GM18511 (cell line): ENCODE data around the gene TCF12.
"Not testable (repeated sequence)": the region's sequence is repeated elsewhere in the genome, so short reads cannot be mapped to it uniquely, and the experiment has no call there.

Experiments
- ATAC-seq: cut with Tn5 transposase; IDR thresholded peaks from one replicate; pipeline ENCODE4 v1.9.1; 2021; ENCODE audit warnings: mild to moderate bottlenecking, moderate library complexity; ENCODE audit not compliant: unreplicated experiment

Gene TCF12

GRCh38 chr15:56913670-56914069 is 4.8 kb upstream of the TCF12 start:
- ATAC-seq = no peak

GRCh38 chr15:56915888-56916287 is 2.6 kb upstream of the TCF12 start:
- ATAC-seq = no peak

DNA sequence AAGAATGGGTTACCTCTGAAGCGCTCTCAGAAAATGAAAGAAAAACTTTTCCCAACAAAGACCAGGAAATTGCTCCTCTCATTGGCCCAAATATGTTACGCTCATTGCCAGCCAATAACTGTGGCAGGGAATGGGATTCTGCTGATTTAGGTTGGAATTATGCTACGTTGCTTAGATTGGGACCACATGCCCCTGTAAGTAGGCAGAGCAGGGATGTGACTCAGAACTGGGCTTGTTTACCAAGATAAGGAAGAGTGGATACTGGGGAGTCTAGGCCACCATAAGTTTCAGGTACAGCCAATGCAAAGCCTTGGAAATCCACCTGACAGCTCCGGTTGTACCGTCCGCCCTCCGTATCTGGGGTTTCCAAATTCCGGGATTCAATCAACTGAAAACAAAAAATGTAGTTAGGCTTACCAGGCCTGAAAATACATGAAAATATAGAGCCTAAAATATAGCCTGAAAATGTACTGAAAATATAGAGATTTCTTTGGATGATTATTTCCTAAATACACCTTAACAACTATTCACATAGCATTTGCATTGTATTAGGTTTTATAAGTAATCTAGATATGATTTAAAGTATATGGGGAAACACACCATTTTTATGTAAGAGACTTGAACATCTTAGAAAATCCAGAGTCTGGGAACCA is 1.5 kb upstream of the TCF12 start:
- no peak for ATAC-seq

GRCh38 chr15:56917652-56918045 is 795 bp upstream of the TCF12 start:
- ATAC-seq = no peak

GRCh38 chr15:56919031-56919608 is 676 bp downstream of the TCF12 start:
- peak; percentile 33 for ATAC-seq

DNA sequence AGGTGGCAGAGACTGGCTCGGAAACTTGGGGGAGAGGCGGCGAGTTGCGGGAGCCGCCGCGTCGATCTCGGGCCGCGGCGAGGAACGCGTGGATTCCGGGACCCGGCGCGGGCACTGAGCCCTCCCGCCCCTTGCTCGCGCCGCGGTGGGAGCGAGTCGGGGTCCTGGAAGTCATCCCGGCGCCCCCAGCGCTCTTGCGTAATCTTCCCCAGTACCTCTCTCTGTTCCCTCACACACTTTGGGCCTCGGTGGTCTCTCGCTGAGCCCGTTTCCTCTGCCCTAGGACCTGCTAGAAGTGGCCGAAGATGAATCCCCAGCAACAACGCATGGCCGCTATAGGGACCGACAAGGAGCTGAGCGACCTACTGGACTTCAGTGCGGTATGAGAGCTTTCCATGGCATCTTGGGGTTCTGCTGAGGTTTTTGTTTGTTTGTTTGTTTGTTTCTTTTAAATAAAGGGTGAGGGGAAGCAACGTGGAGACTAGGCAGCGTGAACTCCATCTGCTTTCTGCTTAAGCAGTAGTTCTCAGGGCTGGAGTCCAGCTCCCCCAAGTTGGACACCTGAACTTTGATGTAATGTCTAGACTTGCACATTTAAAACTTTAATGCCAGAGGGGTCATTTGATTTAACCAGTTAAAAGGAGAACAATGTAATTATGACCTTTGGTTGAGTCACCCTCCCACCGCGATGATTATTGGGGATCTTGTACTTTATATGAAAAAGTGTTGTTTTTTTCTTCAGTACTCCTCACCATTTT is 1.3 kb downstream of the TCF12 start:
- ATAC-seq = peak; percentile 12

- no peak for ATAC-seq
Measured at GRCh38 chr15:56920367-56920627, 1.9 kb downstream of the TCF12 start.

DNA sequence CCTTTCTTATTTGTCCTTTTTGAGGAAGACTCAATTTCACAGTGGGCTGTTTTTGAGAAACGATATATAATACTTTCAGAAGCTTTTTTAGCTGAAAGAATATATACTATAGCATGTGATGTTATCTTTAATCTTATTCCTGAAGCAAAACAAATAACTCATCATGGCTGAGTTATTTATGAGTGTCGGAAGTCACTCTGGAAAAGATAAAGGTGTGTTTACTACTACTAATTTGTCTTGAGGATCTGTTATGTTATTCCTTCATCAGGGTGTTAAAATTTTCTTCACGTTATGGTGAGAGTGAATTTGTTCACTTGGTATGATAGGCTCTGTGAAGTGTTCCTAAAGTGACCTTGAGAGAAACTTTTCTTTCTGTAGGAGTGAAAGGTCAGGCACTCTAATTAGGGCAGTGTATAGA is 4.7 kb downstream of the TCF12 start:
- ATAC-seq = no peak

DNA sequence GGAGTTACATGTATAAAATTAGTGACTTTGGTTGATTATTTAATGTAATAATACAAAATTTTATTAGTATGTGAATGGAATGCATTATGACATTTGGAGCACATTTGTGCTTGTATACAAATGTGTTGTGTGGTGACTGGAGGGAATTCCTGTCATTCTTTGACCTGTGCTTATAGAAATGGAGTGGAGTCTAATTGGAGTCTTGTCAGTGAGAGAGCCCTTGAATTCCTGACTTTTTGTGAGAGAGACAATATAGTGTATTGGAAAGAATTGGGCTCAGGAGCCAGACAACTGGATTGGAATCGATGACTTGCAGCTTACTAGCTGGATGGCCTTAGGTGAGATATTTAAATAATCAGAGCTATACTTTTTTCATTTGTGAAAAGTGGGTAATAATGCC is 9.4 kb downstream of the TCF12 start:
- no peak for ATAC-seq

GRCh38 chr15:56929399-56929798 is 11.0 kb downstream of the TCF12 start:
- ATAC-seq = no peak

- ATAC-seq = no peak
Measured at GRCh38 chr15:56929933-56930332, 11.5 kb downstream of the TCF12 start.

DNA sequence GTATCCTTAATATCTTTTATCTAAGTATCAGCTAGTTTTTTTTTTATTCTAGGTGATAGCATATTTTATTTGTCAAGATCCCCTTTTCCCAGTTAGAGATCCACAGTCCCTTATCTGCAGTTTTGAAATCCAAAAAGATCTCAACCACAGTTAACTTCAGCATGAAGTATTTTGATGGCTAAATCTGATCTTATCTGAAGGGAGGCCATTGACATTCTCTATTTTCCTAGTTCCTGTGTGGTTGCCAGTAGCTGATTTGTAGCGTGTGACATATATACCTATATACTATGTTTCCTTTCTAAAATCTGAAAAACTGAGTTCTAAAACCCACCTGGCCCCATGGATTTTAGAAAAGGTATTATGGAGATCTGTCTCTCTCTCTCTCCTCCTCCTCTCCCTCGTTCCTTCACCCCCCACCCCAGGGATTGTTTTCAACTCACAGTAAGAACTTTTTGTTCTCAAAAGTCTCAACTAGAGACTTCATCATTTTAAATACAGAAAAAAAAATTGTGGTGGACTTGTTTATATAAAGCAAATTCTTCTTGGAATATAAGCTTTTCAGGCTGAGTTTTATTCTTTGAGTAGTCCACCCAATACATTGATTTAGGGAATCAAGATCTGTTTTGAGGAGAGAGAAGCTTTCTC is 12.3 kb downstream of the TCF12 start:
- no peak for ATAC-seq

GRCh38 chr15:56931639-56932508 is 13.4 kb downstream of the TCF12 start:
- ATAC-seq = no peak

DNA sequence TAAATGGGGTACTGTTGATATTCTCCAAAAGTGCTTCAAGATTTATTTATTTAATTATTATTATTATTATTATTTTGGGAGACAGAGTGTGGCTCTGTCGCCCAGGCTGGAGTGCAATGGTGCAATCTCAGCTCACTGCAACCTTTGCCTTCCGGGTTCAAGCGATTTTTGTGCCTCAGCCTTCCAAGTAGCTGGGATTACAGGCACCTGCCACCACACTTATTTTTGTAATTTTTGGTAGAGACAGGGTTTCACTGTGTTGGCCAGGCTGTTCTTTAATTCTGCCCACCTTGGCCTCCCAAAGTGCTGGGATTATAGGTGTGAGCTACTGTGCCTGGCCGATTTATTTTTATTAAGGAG is 14.0 kb downstream of the TCF12 start:
- ATAC-seq = not testable (repeated sequence)

DNA sequence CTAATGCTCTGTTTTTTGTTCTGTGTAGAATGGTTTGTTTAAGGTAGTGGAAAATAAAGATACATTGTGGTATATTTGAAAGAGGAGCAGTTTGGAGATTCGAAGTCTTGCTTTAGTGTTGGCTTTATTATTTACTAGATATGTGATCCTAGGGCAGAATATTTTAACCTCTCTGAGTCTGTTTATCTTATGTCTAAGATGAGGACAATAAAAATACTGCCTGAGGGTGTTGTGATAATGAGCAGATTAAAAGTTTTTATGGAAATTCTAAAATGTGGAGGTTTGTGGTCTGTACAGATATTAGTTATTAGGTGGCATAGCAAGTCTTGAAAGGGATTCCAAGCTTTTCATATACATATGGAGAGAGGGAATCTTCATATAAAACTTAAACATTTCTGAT is 15.0 kb downstream of the TCF12 start:
- ATAC-seq = no peak

GRCh38 chr15:56933811-56934210 is 15.4 kb downstream of the TCF12 start:
- no peak for ATAC-seq

DNA sequence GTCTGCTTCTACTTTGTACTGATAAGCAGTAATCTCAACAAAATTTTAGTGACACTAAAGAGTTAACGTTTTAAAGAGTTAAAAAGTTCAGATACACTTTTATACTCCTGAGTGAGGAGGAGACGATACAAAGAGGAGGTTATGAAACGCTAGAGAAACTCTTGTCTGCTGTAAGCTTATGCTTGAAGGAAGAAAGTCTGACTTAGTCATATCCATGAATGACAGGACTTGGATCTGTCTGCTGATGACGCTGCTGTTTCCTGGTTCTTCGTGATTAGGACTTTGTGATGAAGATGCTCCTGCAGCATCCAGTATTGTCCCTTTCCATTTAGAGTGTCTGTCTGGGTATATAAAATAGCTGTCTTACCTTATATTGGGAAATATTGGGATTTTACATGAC is 15.8 kb downstream of the TCF12 start:
- ATAC-seq = no peak

GRCh38 chr15:56936929-56937328 is 18.5 kb downstream of the TCF12 start:
- ATAC-seq = no peak

- ATAC-seq = no peak
Measured at GRCh38 chr15:56939257-56939656, 20.8 kb downstream of the TCF12 start.

GRCh38 chr15:56940388-56940787 is 21.9 kb downstream of the TCF12 start:
- no peak for ATAC-seq

- ATAC-seq = no peak
Measured at GRCh38 chr15:56942118-56942517, 23.7 kb downstream of the TCF12 start.
